ENCODE data around the gene RDX. TPM values are rescaled to one million over a fixed set of nuclear protein-coding genes. Genes with fewer than 3 reads are reported as not detected.

RDX gene
- total RNA-seq, result 100 to 1,000 TPM in 1 of 2 donors, 10 to 100 TPM in 1; 78.0 to 161 TPM

DNA sequence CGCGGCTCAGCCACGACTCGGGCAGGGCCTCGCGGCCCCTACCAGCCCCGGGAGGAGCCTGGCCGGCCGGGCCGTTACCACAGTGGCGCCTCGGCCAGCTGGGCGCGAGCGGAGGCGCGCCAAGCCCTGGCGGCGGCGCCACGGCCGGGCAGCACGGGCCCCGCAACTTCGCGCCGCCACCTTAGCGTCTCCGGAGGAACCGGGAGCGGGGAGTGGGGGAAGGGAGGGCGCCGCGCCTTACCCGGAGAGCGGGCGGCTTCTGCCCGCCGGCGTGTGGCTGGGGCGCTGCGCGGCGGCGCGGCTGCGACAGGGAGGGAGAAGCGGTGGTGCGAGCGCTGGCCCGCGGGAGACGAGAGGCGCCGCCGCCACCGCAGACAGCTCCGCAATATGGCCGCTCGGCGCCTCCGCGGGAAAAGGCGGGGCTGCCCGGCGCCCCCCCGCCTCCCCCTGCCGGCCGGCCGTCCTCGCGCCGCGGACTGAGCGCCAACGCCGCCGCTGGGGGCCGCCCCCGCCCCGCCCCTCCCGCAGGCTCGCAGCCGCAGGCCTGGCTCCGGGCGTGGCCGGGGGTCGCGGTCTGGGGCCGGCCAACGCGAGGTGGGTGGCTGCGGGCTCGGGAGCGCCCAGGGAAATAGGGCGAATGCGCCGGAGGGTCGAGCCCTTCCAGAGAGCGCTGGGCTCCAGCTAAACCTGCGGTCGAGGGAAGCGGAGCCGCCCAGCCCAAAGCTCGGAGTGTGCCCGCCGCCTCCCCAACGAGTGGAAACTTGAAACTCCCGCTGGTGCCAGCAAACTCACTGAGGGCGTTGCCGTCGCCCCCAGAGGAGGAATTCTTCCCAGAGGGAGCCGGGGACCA lies at the start of gene RDX:
Gene RDX (minus strand): TSS at position 389 of the 850 bp plus-strand sequence. CDS start 16,922 bp downstream, outside the sequence.
- peaks cover 6% of the 10 kb centered on the region for H3K36me3 Mint-ChIP-seq
- H3K4me3 Mint-ChIP-seq, result peak within 1 kb of the TSS; percentile 92
- ATAC-seq (peak; percentile 90 to 93), DNase-seq (ENCODE audit: low spot score) (peak; percentile 73)
- peaks cover 16 to 28% of the 10 kb centered on the region in 2 donors for H3K4me1 Mint-ChIP-seq (ENCODE audit: low read depth in 2 of 2)
- peak within 1 kb of the TSS; percentile 84 to 89 for H3K27ac Mint-ChIP-seq
- no peaks in the 10 kb centered on the region for H3K27me3 Mint-ChIP-seq
- H3K9me3 Mint-ChIP-seq, result no peaks in the 10 kb centered on the region

DNA sequence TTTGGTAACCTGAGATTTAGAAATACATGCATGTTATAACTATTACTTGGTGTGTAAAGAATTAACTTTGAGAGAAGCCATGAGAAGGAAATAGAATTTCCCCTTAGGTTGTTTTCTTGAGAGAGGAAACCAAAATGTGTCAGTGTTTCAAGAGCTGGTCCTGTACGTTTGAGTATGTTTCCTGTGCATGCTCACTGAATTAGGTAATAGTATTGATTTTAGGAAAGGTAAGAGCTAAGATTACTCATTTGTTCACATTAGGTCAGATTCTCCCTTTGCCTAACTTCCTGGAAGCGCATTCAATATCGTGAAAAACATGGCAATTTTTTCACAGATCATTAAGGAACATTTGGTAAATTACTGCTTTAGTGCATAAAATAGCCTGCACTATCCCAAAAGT lies 49.3 kb upstream of the RDX start:
- H3K27me3 Mint-ChIP-seq, result no peaks in the 10 kb centered on the region
- peak; percentile 69 to 72 for ATAC-seq
- H3K4me1 Mint-ChIP-seq (ENCODE audit: low read depth in 2 of 2), result peaks cover 54 to 60% of the 10 kb centered on the region in 2 donors
- DNase-seq (ENCODE audit: low spot score), result no peak
- H3K4me3 Mint-ChIP-seq, result peak overlapping the region; percentile 83
- peak overlapping the region; percentile 98 to 99 for H3K27ac Mint-ChIP-seq
- H3K9me3 Mint-ChIP-seq, result peaks cover 6% of the 10 kb centered on the region
- peaks cover 11% of the 10 kb centered on the region for H3K36me3 Mint-ChIP-seq

DNA sequence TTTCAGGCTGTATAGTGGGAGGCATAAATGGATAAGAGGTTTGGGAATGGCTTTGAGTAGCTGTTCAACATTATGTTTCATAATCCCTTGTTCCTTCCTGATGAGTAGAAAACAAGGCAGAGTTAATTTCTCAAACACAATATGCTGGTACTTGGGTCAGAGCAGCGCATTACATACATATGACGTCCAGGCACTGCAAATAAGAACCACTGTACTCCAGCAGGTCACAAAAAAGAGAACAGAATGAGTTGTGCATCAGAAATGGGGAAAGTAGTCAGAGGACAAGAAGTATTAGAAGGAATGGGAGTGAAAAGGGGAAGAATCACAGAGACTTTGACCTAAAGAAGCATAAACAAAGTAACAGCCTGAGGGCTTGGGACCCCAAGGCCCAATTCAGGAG lies 44.0 kb upstream of the RDX start:
- DNase-seq (ENCODE audit: low spot score) (no peak), ATAC-seq (no peak)
- Mint-ChIP-seq H3K9me3 (peaks cover 6% of the 10 kb centered on the region), H3K4me3 (no peak overlapping the region), H3K4me1 (ENCODE audit: low read depth in 2 of 2) (peaks cover 39 to 55% of the 10 kb centered on the region in 2 donors), H3K27me3 (peaks cover 0 to 3% of the 10 kb centered on the region in 2 donors), H3K27ac (peak overlapping the region in 1 of 2 donors; percentile 1), H3K36me3 (peaks cover 16% of the 10 kb centered on the region)

DNA sequence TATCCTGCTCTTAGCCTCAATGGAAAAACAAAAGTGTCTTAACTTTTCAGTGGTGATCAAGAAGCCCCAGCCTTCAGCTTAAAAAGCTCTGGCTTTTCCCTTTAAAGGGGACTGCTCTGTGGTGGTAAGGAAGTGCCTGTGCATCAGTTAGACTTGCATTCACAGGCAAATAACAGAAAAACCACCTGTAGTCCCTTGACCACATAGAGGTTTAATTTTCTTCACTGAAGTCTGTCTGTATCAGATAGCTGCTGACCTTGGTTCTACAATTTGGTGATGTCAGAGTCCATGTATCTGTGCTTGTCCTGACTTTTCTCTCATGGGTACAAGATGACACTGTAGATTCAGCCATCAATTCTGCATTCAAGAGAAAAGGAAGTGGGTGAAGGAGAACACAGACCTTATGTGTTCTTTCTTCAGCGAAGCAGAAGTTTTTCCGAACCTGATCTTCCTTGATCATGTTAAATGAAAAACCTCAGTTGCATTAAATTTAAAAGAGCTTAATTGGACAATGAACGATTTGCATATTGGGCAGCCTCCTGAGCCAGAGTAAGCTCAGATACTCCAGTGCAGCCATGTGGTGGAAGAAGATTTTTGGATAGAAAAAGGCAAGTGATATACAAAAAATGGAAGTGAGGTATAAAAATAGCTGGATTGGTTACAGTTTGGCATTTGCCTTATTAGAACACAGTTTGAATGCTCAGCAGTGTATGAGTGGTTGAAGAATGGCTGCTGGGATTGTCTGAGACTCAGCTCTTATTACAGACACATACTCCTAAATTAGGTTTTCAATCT lies 43.2 kb upstream of the RDX start:
- Mint-ChIP-seq H3K27ac (peak overlapping the region; percentile 76 to 78), H3K27me3 (peaks cover 0 to 3% of the 10 kb centered on the region in 2 donors), H3K4me3 (peak overlapping the region; percentile 48), H3K36me3 (peaks cover 16% of the 10 kb centered on the region), H3K4me1 (ENCODE audit: low read depth in 2 of 2) (peaks cover 35 to 49% of the 10 kb centered on the region in 2 donors), H3K9me3 (peaks cover 6% of the 10 kb centered on the region)
- DNase-seq (ENCODE audit: low spot score) (no peak), ATAC-seq (peak; percentile 16 to 21)

DNA sequence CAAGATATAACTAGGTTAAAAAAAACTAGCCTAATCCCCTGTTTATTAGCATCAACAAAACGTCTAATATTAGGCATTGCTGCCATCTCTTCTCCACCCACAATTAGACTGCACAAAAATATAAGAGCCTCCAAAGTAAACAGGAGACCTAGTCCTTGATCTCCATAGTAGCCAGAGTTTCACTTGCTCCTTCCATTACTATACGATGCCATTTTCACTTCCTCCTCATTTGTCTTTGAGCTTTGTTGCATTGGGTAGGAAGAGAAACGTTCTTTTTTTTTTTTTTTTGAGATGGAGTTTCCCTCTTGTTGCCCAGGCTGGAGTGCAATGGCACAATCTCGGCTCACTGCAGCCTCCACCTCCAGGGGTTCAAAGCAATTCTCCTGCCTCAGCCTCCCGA lies 42.3 kb upstream of the RDX start:
- Mint-ChIP-seq H3K4me3 (peak overlapping the region; percentile 48), H3K36me3 (peaks cover 15% of the 10 kb centered on the region), H3K27me3 (peaks cover 0 to 3% of the 10 kb centered on the region in 2 donors), H3K9me3 (peaks cover 6% of the 10 kb centered on the region), H3K27ac (peak overlapping the region; percentile 76 to 78), H3K4me1 (ENCODE audit: low read depth in 2 of 2) (peaks cover 31 to 43% of the 10 kb centered on the region in 2 donors)
- ATAC-seq (no peak), DNase-seq (ENCODE audit: low spot score) (no peak)

DNA sequence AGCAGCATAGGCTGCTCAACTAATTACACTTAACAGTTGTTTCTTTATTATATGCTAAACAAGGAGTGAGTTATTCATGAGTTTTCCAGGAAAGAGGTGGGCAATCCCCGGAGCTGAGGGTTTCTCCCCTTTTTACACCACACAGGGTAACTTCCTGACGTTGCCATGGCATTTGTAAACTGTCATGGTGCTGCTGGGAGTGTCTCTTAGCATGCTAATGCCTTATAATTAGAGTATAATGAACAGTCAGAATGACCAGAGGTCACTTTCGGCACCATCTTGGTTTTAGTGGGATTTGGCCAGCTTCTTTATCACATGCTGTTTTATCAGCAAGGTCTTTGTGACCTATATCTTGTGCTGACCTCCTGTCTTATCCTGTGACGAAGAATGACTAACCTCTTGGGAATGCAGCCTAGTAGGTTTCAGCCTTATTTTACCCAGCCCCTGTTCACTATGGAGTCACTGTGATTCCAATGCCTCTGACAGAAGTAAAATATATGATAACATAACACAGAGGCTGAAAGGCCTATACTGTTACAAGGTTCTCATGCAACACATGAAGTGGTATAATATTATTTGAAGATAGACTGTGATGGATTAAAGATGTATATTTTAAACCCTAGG lies 41.3 kb upstream of the RDX start:
- peak; percentile 86 to 87 for ATAC-seq
- peaks cover 0 to 3% of the 10 kb centered on the region in 2 donors for H3K27me3 Mint-ChIP-seq
- peaks cover 5% of the 10 kb centered on the region for H3K36me3 Mint-ChIP-seq
- peak overlapping the region; percentile 43 for H3K4me3 Mint-ChIP-seq
- H3K9me3 Mint-ChIP-seq, result no peaks in the 10 kb centered on the region
- H3K4me1 Mint-ChIP-seq (ENCODE audit: low read depth in 2 of 2), result peaks cover 22 to 34% of the 10 kb centered on the region in 2 donors
- peak overlapping the region; percentile 76 to 78 for H3K27ac Mint-ChIP-seq
- DNase-seq (ENCODE audit: low spot score), result peak; percentile 80

DNA sequence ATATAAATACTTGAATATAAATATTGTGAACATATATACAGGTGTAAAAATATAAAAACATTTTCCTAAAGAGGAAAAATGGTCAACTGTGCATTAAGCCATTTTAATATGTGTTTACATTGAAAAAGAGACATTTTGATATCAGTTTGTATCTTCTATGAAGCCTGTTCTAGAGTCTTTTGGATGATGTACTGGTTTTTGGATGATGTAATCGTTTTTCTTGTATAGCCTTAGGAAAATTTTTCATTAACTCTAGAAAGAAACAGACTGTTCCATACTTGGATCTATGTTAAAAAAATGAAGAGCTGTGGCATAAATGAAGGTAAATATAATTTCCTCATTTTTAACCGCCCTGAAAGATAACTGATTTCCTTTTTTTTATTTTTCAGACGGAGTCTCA lies 39.6 kb upstream of the RDX start:
- H3K36me3 Mint-ChIP-seq, result peaks cover 5% of the 10 kb centered on the region
- DNase-seq (ENCODE audit: low spot score), result no peak
- H3K4me3 Mint-ChIP-seq, result no peak overlapping the region
- peaks cover 0 to 3% of the 10 kb centered on the region in 2 donors for H3K27me3 Mint-ChIP-seq
- H3K4me1 Mint-ChIP-seq (ENCODE audit: low read depth in 2 of 2), result peaks cover 26 to 37% of the 10 kb centered on the region in 2 donors
- H3K9me3 Mint-ChIP-seq, result no peaks in the 10 kb centered on the region
- peak overlapping the region in 1 of 2 donors; percentile 76 for H3K27ac Mint-ChIP-seq
- no peak for ATAC-seq

DNA sequence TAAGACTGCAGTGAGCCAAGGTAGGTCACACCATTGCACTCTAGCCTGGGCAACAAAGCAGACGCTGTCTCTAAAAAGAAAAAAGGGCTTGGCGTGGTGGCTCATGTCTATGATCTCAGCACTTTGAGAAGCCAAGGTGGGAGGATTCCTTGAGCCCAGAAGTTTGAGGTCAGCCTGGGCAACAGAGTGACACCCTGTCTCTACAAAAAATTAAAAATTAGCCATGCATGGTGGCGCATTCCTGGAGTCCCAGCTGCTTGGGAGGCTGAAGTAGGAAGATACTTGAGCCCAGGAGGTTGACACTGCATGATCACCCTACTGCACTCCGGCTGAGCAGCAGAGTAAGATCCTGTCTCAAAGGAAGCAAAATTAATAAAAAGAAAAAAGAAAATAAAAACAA lies 38.9 kb upstream of the RDX start:
- DNase-seq (ENCODE audit: low spot score) (no peak), ATAC-seq (no peak)
- Mint-ChIP-seq H3K4me1 (ENCODE audit: low read depth in 2 of 2) (peaks cover 24 to 40% of the 10 kb centered on the region in 2 donors), H3K27me3 (peaks cover 0 to 3% of the 10 kb centered on the region in 2 donors), H3K4me3 (no peak overlapping the region), H3K9me3 (no peaks in the 10 kb centered on the region), H3K36me3 (peaks cover 10% of the 10 kb centered on the region), H3K27ac (peak overlapping the region; percentile 17 to 76)

DNA sequence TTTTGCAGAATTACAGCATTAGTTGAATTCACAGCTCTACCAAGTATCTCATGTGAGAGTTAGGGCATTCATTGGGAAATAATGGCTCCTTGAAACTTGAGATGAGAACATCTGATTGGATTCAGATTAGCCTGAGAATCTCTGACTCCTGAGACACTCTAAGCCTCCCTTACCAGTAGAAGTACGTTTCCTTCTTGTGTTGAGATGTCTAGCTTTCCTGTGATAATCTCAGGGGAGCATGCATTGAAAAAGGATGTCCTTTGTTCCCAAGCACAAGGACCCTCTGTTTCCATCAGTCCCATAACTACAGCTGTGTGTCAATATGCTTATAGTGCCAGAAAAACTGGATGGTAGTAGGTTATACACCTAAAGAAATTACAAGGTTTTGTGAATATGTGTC lies 35.2 kb upstream of the RDX start:
- ATAC-seq, result no peak
- Mint-ChIP-seq H3K27ac (no peak overlapping the region), H3K4me1 (ENCODE audit: low read depth in 2 of 2) (peaks cover 20 to 35% of the 10 kb centered on the region in 2 donors), H3K9me3 (no peaks in the 10 kb centered on the region), H3K4me3 (no peak overlapping the region), H3K36me3 (peaks cover 16% of the 10 kb centered on the region), H3K27me3 (no peaks in the 10 kb centered on the region)
- DNase-seq (ENCODE audit: low spot score), result no peak

DNA sequence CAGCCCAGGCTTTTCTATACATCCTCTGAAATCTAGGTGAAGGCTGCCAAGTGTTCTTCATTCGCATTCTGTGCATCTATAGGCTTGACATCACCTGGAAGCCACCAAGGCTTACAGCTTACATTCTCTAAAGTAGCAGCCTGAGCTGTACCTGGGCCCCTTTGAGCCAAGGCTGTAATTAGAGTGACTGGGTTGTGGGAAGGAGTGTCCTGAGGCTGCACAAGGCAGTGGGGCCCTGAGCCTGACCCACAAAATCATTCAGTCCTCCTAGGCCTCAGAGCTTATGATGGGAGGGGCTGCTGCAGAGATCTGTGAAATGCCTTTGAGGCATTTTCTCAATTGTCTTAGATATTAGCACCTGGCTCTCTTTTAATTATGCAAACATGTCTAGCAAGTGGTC lies 33.0 kb upstream of the RDX start:
- Mint-ChIP-seq H3K36me3 (peaks cover 16% of the 10 kb centered on the region), H3K27ac (peak overlapping the region; percentile 40 to 96), H3K4me3 (peak overlapping the region; percentile 91), H3K4me1 (ENCODE audit: low read depth in 2 of 2) (peaks cover 23 to 35% of the 10 kb centered on the region in 2 donors), H3K27me3 (no peaks in the 10 kb centered on the region), H3K9me3 (no peaks in the 10 kb centered on the region)
- DNase-seq (ENCODE audit: low spot score) (no peak), ATAC-seq (peak in 1 of 2 donors; percentile 17)

DNA sequence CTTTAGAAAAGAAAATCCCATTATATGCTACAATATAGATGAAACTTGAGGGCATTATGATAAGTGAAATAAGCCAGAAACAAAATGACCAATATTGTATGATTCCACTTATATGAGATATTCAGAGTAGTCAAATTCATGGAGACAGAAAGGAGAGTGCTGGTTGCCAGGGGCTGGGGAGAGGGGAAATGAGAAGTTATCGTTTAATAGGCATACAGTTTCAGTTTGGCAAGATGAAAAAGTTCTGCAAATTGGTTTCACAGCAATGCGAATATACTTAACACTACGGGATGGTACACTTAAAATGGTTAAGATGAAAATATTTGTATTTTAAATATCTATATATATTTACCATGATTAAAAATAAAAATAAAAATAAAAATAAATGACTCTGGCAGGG lies 31.1 kb upstream of the RDX start:
- Mint-ChIP-seq H3K4me3 (peak overlapping the region; percentile 91), H3K4me1 (ENCODE audit: low read depth in 2 of 2) (peaks cover 23 to 35% of the 10 kb centered on the region in 2 donors), H3K36me3 (peaks cover 16% of the 10 kb centered on the region), H3K9me3 (no peaks in the 10 kb centered on the region), H3K27ac (peak overlapping the region; percentile 57 to 96), H3K27me3 (peaks cover 0 to 3% of the 10 kb centered on the region in 2 donors)
- no peak for ATAC-seq
- no peak for DNase-seq (ENCODE audit: low spot score)

DNA sequence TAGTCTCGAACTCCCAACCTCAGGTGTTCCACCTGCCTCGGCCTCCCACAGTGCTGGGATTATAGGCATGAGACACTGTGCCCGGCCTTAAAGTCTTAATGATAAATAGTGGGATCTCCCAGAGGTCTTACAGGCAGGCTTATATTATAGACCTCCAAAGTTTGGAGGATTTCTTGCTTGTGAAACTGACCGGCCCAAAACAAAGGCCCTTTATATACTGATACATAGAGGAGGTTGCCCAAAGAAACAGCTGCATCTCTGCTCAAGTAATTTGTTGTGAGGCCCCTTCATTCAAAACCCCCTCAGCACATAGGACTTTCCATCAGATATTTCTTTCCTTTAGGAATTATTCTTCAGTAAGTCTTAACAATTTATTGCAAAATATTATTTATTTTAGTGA lies 27.4 kb upstream of the RDX start:
- H3K9me3 Mint-ChIP-seq, result no peaks in the 10 kb centered on the region
- no peak overlapping the region for H3K4me3 Mint-ChIP-seq
- H3K36me3 Mint-ChIP-seq, result peaks cover 6% of the 10 kb centered on the region
- H3K27ac Mint-ChIP-seq, result no peak overlapping the region
- peaks cover 12 to 13% of the 10 kb centered on the region in 2 donors for H3K4me1 Mint-ChIP-seq (ENCODE audit: low read depth in 2 of 2)
- peaks cover 0 to 9% of the 10 kb centered on the region in 2 donors for H3K27me3 Mint-ChIP-seq
- ATAC-seq, result no peak
- DNase-seq (ENCODE audit: low spot score), result no peak

DNA sequence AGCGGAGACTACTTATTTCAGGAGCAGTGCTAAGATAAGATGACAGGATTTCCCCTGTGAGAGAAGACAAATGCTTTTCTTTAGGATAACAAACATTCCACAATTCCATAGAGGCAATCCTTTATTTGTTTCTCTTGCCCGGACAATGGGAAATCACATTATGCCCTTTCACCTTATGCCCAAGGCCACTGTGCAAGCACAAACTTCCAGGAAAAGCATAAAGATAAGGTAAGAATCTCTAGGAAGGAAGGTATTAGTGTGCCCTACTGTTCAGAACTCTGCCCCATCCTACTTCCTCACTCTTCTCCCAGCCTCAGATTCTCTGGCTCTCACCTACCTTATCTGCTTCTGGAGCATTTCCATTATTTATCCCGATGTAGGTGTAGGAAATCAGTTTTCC lies 23.1 kb upstream of the RDX start:
- Mint-ChIP-seq H3K4me1 (ENCODE audit: low read depth in 2 of 2) (no peaks in the 10 kb centered on the region), H3K9me3 (no peaks in the 10 kb centered on the region), H3K36me3 (no peaks in the 10 kb centered on the region), H3K27ac (no peak overlapping the region), H3K27me3 (peaks cover 0 to 14% of the 10 kb centered on the region in 2 donors), H3K4me3 (no peak overlapping the region)
- DNase-seq (ENCODE audit: low spot score) (no peak), ATAC-seq (no peak)
